ENCODE data around the gene LPP.
A peak's percentile ranks its signal among the peaks of the same experiment; 100 is the strongest.

Gene LPP

GRCh38 chr3:188286087-188286513 is 132.1 kb downstream of the LPP start:
- H3K27me3 ChIP-seq (ENCODE audit: low read depth) = no peaks in the 10 kb centered on the region
- DNase-seq (ENCODE audit: low spot score in 2 of 2) = no peak
- in situ Hi-C loops (cut with MboI; ENCODE audit: low sequenced_read_pairs) = no loop called here
- peaks cover 6% of the 10 kb centered on the region for H3K4me1 ChIP-seq
- no peaks in the 10 kb centered on the region for H3K36me3 ChIP-seq (replicated peaks)
- H3K4me3 ChIP-seq = no peak overlapping the region
- H3K9me3 ChIP-seq = no peaks in the 10 kb centered on the region

DNA sequence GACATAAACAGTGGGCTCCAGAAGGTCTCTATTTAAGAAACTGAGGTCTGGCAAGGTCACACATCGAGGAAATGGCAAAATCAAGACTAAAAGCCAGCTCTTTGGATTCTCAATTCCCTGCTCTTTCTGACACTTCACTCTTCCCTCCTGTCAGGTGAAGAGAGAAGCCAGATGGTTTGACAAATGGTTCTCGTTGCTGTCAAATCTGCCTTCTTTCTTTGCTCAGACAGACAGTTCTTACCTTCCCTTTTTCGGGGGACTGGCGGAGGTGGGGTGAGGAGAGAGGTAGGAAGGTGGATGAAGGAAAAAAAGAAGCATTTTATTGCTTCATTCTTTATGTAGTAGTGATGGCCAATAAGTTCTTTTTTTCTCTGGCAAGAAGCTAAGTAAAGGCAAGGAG is 133.4 kb downstream of the LPP start:
- DNase-seq (ENCODE audit: low spot score in 2 of 2) = no peak
- Histone ChIP-seq H3K9me3 (no peaks in the 10 kb centered on the region), H3K36me3 (replicated peaks) (no peaks in the 10 kb centered on the region), H3K4me3 (no peak overlapping the region), H3K4me1 (peaks cover 6% of the 10 kb centered on the region), H3K27me3 (ENCODE audit: low read depth) (no peaks in the 10 kb centered on the region)
- in situ Hi-C loops (cut with MboI; ENCODE audit: low sequenced_read_pairs) = no loop called here

GRCh38 chr3:188287762-188288505 is 134.0 kb downstream of the LPP start:
- Histone ChIP-seq H3K4me1 (peaks cover 6% of the 10 kb centered on the region), H3K4me3 (no peak overlapping the region), H3K27me3 (ENCODE audit: low read depth) (no peaks in the 10 kb centered on the region), H3K9me3 (no peaks in the 10 kb centered on the region), H3K36me3 (replicated peaks) (no peaks in the 10 kb centered on the region)
- in situ Hi-C loops (cut with MboI; ENCODE audit: low sequenced_read_pairs) = no loop called here
- no peak for DNase-seq (ENCODE audit: low spot score in 2 of 2)

DNA sequence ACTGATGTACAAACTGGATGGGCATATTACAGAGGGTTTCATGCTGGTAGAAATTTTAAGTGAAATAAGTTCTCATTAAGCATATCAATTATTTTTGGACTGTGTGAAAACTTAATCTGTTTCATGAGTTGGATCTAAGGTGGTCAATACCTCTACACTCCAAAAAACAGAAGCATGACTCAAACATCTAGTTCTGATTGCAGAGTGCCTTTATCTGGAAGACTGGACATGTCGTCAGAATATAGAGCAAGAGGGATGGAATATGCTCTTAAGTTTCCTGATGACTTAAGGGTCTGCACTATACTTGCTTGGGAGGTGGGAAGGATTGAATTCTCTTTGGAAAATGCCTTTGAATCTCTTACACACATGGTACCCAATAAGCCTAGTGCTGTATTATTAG is 138.3 kb downstream of the LPP start:
- no peak for DNase-seq (ENCODE audit: low spot score in 2 of 2)
- Histone ChIP-seq H3K27me3 (ENCODE audit: low read depth) (no peaks in the 10 kb centered on the region), H3K36me3 (replicated peaks) (no peaks in the 10 kb centered on the region), H3K4me1 (peaks cover 13% of the 10 kb centered on the region), H3K4me3 (no peak overlapping the region), H3K9me3 (no peaks in the 10 kb centered on the region)
- in situ Hi-C loops (cut with MboI; ENCODE audit: low sequenced_read_pairs) = no loop called here

DNA sequence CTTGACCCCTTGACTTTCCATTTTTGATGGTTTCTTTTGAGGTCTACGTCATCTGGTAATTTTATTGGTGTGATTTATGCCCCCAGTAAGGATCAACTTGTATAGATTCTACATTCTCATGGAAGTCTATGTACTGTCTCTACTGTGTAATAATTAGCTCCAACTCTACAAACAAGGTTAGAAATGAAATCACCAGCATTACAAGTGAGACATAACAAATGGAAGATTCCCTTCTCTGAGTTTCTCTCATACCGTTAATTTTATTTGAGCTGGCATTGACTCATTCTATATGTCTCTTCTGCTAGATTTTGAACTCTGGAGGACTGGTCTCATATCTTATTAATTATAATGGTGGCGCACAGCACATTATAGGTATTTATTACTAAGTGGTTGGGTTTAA is 138.9 kb downstream of the LPP start:
- in situ Hi-C loops (cut with MboI; ENCODE audit: low sequenced_read_pairs) = no loop called here
- Histone ChIP-seq H3K4me3 (no peak overlapping the region), H3K4me1 (peaks cover 9% of the 10 kb centered on the region), H3K9me3 (no peaks in the 10 kb centered on the region), H3K27me3 (ENCODE audit: low read depth) (no peaks in the 10 kb centered on the region), H3K36me3 (replicated peaks) (no peaks in the 10 kb centered on the region)
- DNase-seq (ENCODE audit: low spot score in 2 of 2) = no peak

- H3K9me3 ChIP-seq = no peaks in the 10 kb centered on the region
- in situ Hi-C loops (cut with MboI; ENCODE audit: low sequenced_read_pairs) = no loop called here
- no peak for DNase-seq (ENCODE audit: low spot score in 2 of 2)
- H3K27me3 ChIP-seq (ENCODE audit: low read depth) = no peaks in the 10 kb centered on the region
- peaks cover 16% of the 10 kb centered on the region for H3K4me1 ChIP-seq
- no peak overlapping the region for H3K4me3 ChIP-seq
- H3K36me3 ChIP-seq (replicated peaks) = no peaks in the 10 kb centered on the region
Observed at GRCh38 chr3:188294113-188294512, 140.2 kb downstream of the LPP start.

DNA sequence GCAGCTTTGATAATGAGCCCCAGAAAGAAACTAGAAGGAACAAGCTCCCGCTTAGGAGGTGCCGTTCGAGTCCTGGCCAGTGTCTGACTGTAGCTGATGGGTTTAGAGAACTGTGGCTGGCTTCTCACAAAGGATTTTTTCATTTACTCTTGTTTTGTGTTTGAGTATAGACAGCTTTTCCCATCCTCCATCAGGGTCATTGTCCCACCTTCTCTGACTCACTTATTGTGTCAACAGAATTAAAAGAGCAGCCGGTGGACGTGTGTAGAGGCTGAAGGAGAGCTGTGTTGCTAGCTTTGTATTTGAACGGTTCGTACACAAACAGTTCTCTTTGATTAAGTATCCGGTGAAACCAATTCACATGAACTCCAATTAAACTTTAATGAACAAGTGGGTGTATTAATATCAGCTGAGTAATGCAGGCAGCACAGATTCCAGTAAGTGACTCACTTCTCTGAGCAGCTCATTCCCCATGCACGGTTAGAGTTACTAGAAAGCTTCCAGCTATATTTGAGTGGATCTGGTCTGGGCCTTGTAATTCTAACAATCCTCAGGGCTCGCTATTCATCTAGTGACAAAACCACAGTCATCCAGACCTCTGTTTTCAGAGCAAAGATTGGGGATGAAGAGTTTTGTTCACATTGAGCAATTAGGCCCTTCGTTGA is 141.0 kb downstream of the LPP start:
- no peak overlapping the region for H3K4me3 ChIP-seq
- peaks cover 24% of the 10 kb centered on the region for H3K4me1 ChIP-seq
- H3K9me3 ChIP-seq = no peaks in the 10 kb centered on the region
- in situ Hi-C loops (cut with MboI; ENCODE audit: low sequenced_read_pairs) = no loop called here
- no peaks in the 10 kb centered on the region for H3K36me3 ChIP-seq (replicated peaks)
- peak; percentile 46 to 61 for DNase-seq (ENCODE audit: low spot score in 2 of 2)
- no peaks in the 10 kb centered on the region for H3K27me3 ChIP-seq (ENCODE audit: low read depth)

GRCh38 chr3:188295876-188296275 is 141.9 kb downstream of the LPP start:
- no peaks in the 10 kb centered on the region for H3K36me3 ChIP-seq (replicated peaks)
- no peak for DNase-seq (ENCODE audit: low spot score in 2 of 2)
- in situ Hi-C loops (cut with MboI; ENCODE audit: low sequenced_read_pairs) = no loop called here
- H3K4me1 ChIP-seq = peaks cover 28% of the 10 kb centered on the region
- no peaks in the 10 kb centered on the region for H3K27me3 ChIP-seq (ENCODE audit: low read depth)
- no peaks in the 10 kb centered on the region for H3K9me3 ChIP-seq
- H3K4me3 ChIP-seq = no peak overlapping the region

DNA sequence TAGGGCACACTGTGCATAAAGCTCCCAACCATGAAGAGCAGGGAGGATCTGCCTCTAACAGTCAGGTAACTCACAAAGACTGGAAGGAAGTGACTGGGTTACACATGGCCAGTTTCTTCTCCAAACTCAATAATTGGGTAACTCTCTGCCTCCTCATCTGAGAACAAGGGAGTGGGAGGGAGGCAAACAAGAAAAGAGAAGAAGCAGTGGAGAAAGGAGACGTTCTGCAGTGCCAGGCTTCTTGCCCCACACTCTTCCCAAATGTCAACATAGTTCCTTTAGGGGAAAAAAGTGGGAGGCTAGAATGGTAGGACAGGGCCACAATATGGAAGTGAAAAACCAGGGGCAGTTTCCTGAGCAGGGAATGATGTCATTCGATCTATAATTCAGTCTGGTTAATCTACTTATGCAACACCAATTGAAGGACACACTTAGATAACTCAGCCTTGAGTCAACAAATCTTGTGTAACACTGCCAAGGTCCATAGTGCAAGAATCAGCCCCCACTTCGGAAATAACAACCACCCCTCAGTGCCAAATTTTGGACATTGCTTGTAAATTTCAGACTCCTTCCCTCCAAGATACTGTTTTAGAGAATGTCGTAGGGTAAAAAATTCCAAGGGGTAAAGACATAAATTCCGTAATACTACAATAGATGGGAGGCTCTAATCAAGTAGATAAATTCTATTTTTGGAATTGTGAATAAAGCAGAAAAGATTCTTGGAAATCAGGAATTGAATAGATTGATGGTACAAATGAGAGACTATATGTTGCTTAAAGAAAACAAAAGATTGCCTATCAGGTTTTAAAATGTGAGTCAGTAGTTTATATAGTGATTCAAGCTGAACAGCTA is 143.0 kb downstream of the LPP start:
- no peak overlapping the region for H3K4me3 ChIP-seq
- H3K27me3 ChIP-seq (ENCODE audit: low read depth) = no peaks in the 10 kb centered on the region
- H3K36me3 ChIP-seq (replicated peaks) = no peaks in the 10 kb centered on the region
- DNase-seq (ENCODE audit: low spot score in 2 of 2) = no peak
- peaks cover 38% of the 10 kb centered on the region for H3K4me1 ChIP-seq
- no peaks in the 10 kb centered on the region for H3K9me3 ChIP-seq
- in situ Hi-C loops (cut with MboI; ENCODE audit: low sequenced_read_pairs) = no loop called here

GRCh38 chr3:188298585-188298984 is 144.6 kb downstream of the LPP start:
- no peaks in the 10 kb centered on the region for H3K36me3 ChIP-seq (replicated peaks)
- H3K4me1 ChIP-seq = peaks cover 47% of the 10 kb centered on the region
- in situ Hi-C loops (cut with MboI; ENCODE audit: low sequenced_read_pairs) = no loop called here
- H3K4me3 ChIP-seq = no peak overlapping the region
- H3K27me3 ChIP-seq (ENCODE audit: low read depth) = no peaks in the 10 kb centered on the region
- no peaks in the 10 kb centered on the region for H3K9me3 ChIP-seq
- peak; percentile 44 to 66 for DNase-seq (ENCODE audit: low spot score in 2 of 2)

- no peak for DNase-seq (ENCODE audit: low spot score in 2 of 2)
- Histone ChIP-seq H3K36me3 (replicated peaks) (no peaks in the 10 kb centered on the region), H3K4me3 (no peak overlapping the region), H3K9me3 (no peaks in the 10 kb centered on the region), H3K27me3 (ENCODE audit: low read depth) (no peaks in the 10 kb centered on the region), H3K4me1 (peaks cover 47% of the 10 kb centered on the region)
- in situ Hi-C loops (cut with MboI; ENCODE audit: low sequenced_read_pairs) = no loop called here
Observed at GRCh38 chr3:188299068-188299467, 145.1 kb downstream of the LPP start.

- DNase-seq (ENCODE audit: low spot score in 2 of 2) = no peak
- Histone ChIP-seq H3K27me3 (ENCODE audit: low read depth) (no peaks in the 10 kb centered on the region), H3K9me3 (no peaks in the 10 kb centered on the region), H3K36me3 (replicated peaks) (no peaks in the 10 kb centered on the region), H3K4me3 (no peak overlapping the region), H3K4me1 (peaks cover 44% of the 10 kb centered on the region)
- in situ Hi-C loops (cut with MboI; ENCODE audit: low sequenced_read_pairs) = no loop called here
Observed at GRCh38 chr3:188299708-188300107, 145.8 kb downstream of the LPP start.

DNA sequence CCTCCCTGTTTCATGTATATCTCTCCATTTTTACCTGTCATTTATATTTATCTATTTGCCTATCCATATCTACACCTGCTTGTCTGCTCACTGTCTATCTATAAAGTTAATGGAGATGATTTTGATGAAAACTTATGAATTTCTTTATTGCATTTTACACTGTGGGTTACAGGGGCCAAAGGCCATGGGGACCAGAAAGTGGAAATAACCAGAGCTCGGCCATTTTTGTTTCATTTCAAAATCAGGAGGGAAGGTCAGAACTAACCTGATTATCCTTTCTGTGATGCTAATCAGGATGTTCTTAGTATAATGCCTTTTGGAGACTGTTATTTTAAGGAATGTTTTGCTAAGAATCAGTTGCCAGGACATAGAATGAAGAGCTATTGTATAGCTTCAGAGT is 147.2 kb downstream of the LPP start:
- Histone ChIP-seq H3K4me3 (no peak overlapping the region), H3K36me3 (replicated peaks) (no peaks in the 10 kb centered on the region), H3K4me1 (peaks cover 40% of the 10 kb centered on the region), H3K9me3 (no peaks in the 10 kb centered on the region), H3K27me3 (ENCODE audit: low read depth) (no peaks in the 10 kb centered on the region)
- DNase-seq (ENCODE audit: low spot score in 2 of 2) = peak in 1 of 2 experiments; percentile 19
- in situ Hi-C loops (cut with MboI; ENCODE audit: low sequenced_read_pairs) = no loop called here

DNA sequence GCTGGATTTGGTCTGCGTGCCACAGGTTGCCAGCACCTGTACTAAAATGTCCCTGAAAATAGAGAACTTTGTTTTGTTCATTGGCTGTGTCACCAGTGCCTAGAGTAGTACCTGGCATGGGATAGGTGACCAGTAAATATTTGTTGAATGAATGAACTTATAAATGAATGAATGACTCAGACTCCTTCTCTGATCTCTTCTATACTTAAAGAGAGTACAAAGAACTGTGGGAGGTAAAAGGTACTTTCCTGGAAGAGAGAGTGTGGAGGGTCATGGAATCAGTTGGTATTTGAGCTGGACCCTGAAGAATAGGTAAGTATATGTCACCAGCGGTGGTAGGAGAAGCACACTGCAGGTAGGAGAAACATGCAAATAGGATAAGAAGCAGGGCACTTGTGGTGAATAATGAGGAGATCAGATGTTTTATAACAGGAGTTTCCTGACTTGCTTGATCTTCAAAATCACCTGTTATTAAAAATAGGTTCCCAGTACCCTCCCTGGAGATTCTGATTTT is 149.4 kb downstream of the LPP start:
- in situ Hi-C loops (cut with MboI; ENCODE audit: low sequenced_read_pairs) = no loop called here
- Histone ChIP-seq H3K36me3 (replicated peaks) (no peaks in the 10 kb centered on the region), H3K4me3 (no peak overlapping the region), H3K27me3 (ENCODE audit: low read depth) (no peaks in the 10 kb centered on the region), H3K9me3 (no peaks in the 10 kb centered on the region), H3K4me1 (peaks cover 39% of the 10 kb centered on the region)
- no peak for DNase-seq (ENCODE audit: low spot score in 2 of 2)

Measured in HAP-1 (cell line).